Nephron (organoid): Measurements from ENCODE around the gene LPP.

Experiments used
- H3K27ac Mint-ChIP-seq, 3 experiments: 2 replicates each; pipeline ENCODE4 v1.8.0; 2020; ENCODE audit warnings: mixed read lengths in 3 of 3, mild to moderate bottlenecking in 2 of 3, moderate library complexity in 1 of 3
- H3K27me3 Mint-ChIP-seq: 2 replicates; pipeline ENCODE4 v1.8.0; 2021; ENCODE audit warnings: low read depth, mild to moderate bottlenecking, moderate library complexity, mixed read lengths
- H3K36me3 Mint-ChIP-seq: 2 replicates; pipeline ENCODE4 v1.8.0; 2020; ENCODE audit warnings: low read depth, mixed read lengths
- H3K4me1 Mint-ChIP-seq: 2 replicates; pipeline ENCODE4 v1.8.0; 2020; ENCODE audit warnings: mixed read lengths
- H3K4me3 Mint-ChIP-seq, 3 experiments: 2 replicates each; pipeline ENCODE4 v1.8.0; 2020; ENCODE audit warnings: mild to moderate bottlenecking in 3 of 3, mixed read lengths in 3 of 3, moderate library complexity in 2 of 3
- H3K9me3 Mint-ChIP-seq: 2 replicates; pipeline ENCODE4 v1.8.0; 2020; ENCODE audit warnings: mixed read lengths
- CTCF ChIP-seq, 3 experiments: fragments of 200-600 bp; sonication (generic); IDR thresholded peaks; one replicate each; pipeline ENCODE4 v1.5.0; 2021; ENCODE audit warnings: antibody characterized with exemption in 3 of 3; ENCODE audit not compliant: unreplicated experiment in 3 of 3

Gene LPP

GRCh38 chr3:188303286-188303799 is 149.4 kb downstream of the LPP start:
- H3K4me1 Mint-ChIP-seq, result peaks cover 36% of the 10 kb centered on the region
- H3K27ac Mint-ChIP-seq, result no peak overlapping the region
- H3K27me3 Mint-ChIP-seq, result no peaks in the 10 kb centered on the region
- H3K4me3 Mint-ChIP-seq, result no peak overlapping the region
- TF ChIP-seq CTCF (IDR thresholded peaks at IDR 0.05; ENCODE audit: unreplicated experiment in 3 of 3), result no peak
- H3K36me3 Mint-ChIP-seq, result peaks cover 4% of the 10 kb centered on the region
- H3K9me3 Mint-ChIP-seq, result no peaks in the 10 kb centered on the region

- Mint-ChIP-seq H3K4me1 (peaks cover 33% of the 10 kb centered on the region), H3K36me3 (peaks cover 4% of the 10 kb centered on the region), H3K4me3 (no peak overlapping the region), H3K27me3 (no peaks in the 10 kb centered on the region), H3K27ac (no peak overlapping the region), H3K9me3 (no peaks in the 10 kb centered on the region)
- TF ChIP-seq CTCF (IDR thresholded peaks at IDR 0.05; ENCODE audit: unreplicated experiment in 3 of 3), result no peak
These were observed 149.9 kb downstream of the LPP start for GRCh38 chr3:188303823-188304222.

GRCh38 chr3:188304501-188304900 is 150.5 kb downstream of the LPP start:
- Mint-ChIP-seq H3K4me1 (peaks cover 26% of the 10 kb centered on the region), H3K4me3 (no peak overlapping the region), H3K9me3 (no peaks in the 10 kb centered on the region), H3K27me3 (no peaks in the 10 kb centered on the region), H3K27ac (no peak overlapping the region), H3K36me3 (peaks cover 4% of the 10 kb centered on the region)
- TF ChIP-seq CTCF (IDR thresholded peaks at IDR 0.05; ENCODE audit: unreplicated experiment in 3 of 3), result no peak

DNA sequence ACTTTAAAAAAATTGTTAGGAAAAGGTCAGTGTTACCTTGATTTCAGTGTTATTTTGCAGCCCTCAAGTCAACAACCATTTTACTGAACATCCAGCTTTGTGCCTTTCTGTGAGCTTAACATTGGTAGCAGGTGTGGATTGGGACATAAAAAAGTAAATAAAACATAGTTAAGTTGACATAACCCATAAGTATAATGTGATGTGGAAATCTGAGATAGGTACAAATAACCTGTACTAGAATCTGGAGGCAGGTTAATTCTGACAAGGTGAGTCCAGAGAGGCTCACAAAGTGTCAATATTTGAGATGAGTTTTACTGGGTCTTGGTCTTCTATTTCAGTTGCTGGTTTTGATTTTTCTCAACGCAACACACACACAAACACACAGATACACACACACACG is 151.3 kb downstream of the LPP start:
- no peaks in the 10 kb centered on the region for H3K9me3 Mint-ChIP-seq
- no peak overlapping the region for H3K4me3 Mint-ChIP-seq
- no peak overlapping the region for H3K27ac Mint-ChIP-seq
- no peak for TF ChIP-seq CTCF (IDR thresholded peaks at IDR 0.05; ENCODE audit: unreplicated experiment in 3 of 3)
- peaks cover 6% of the 10 kb centered on the region for H3K36me3 Mint-ChIP-seq
- peaks cover 25% of the 10 kb centered on the region for H3K4me1 Mint-ChIP-seq
- no peaks in the 10 kb centered on the region for H3K27me3 Mint-ChIP-seq

- no peak overlapping the region for H3K27ac Mint-ChIP-seq
- H3K36me3 Mint-ChIP-seq, result peaks cover 9% of the 10 kb centered on the region
- H3K4me3 Mint-ChIP-seq, result no peak overlapping the region
- peaks cover 18% of the 10 kb centered on the region for H3K4me1 Mint-ChIP-seq
- H3K9me3 Mint-ChIP-seq, result no peaks in the 10 kb centered on the region
- H3K27me3 Mint-ChIP-seq, result no peaks in the 10 kb centered on the region
- no peak for TF ChIP-seq CTCF (IDR thresholded peaks at IDR 0.05; ENCODE audit: unreplicated experiment in 3 of 3)
These were observed 152.6 kb downstream of the LPP start for GRCh38 chr3:188306435-188307005.
